SK-N-SH (cell line): ENCODE data around the gene IGSF23. TPM values are rescaled to one million over a fixed set of nuclear protein-coding genes. Genes with fewer than 3 reads are reported as not detected.

Experiments used
- CTCF ChIA-PET: fragments of 300-600, 350-600 bp; formaldehyde crosslinking; extraction: SDS; loops from one replicate; lab custom pipeline; 2021; lab: Yijun Ruan, JAX
- POLR2A ChIA-PET: fragments of 350-600 bp; sonication (Branson Sonifier 250); formaldehyde crosslinking; extraction: SDS; loops from one replicate; lab custom pipeline; 2020; ENCODE audit warnings: antibody characterized with exemption, inconsistent platforms; lab: Yijun Ruan, JAX
- DNase-seq: peaks from one replicate; pipeline ENCODE4 v3.0.0; 2012
- H2AFZ ChIP-seq: fragments of 200-600 bp; sonication (generic); 2 replicates; pipeline ENCODE4 v1.8.1; 2016; ENCODE audit warnings: antibody characterized with exemption, mild to moderate bottlenecking, low read depth
- H3F3A ChIP-seq: fragments of 200-600 bp; sonication (generic); replicated peaks from 2 replicates; pipeline ENCODE3; 2016; ENCODE audit warnings: antibody characterized with exemption, mild to moderate bottlenecking; ENCODE audit not compliant: insufficient read depth
- H3K27ac ChIP-seq, 2 experiments: fragments of 200-500 bp in 1 of 2; fragments of 200-600 bp in 1 of 2; sonication (Bioruptor generic) in 1 of 2; sonication (generic), shearing (Covaris generic) in 1 of 2; 2 replicates each; pipeline versions ENCODE4 v1.5.1 to v1.6.1; 2014 to 2016; ENCODE audit warnings: low read depth in 2 of 2, inconsistent platforms in 1 of 2, low read length in 1 of 2, mild to moderate bottlenecking in 1 of 2, mixed read lengths in 1 of 2
- H3K27me3 ChIP-seq: fragments of 200-600 bp; sonication (generic), shearing (Covaris generic); 2 replicates; pipeline ENCODE4 v1.6.1; 2016; ENCODE audit warnings: mixed run types; ENCODE audit not compliant: insufficient read depth
- H3K36me3 ChIP-seq, 2 experiments: fragments of 200-500 bp in 1 of 2; fragments of 200-600 bp in 1 of 2; sonication (Bioruptor generic) in 1 of 2; sonication (generic) in 1 of 2; replicated peaks in 1 of 2; 2 replicates each; pipeline versions ENCODE3 to v1.5.1; 2014 to 2016; ENCODE audit warnings: low read length in 1 of 2, mild to moderate bottlenecking in 1 of 2; ENCODE audit not compliant: insufficient read depth in 2 of 2, control insufficient read depth in 1 of 2
- H3K4me1 ChIP-seq, 2 experiments: fragments of 200-500 bp in 1 of 2; fragments of 200-600 bp in 1 of 2; sonication (Bioruptor generic) in 1 of 2; sonication (generic), shearing (Covaris generic) in 1 of 2; 2 replicates each; pipeline versions ENCODE4 v1.5.1 to v1.6.1; 2014 to 2016; ENCODE audit warnings: low read depth in 1 of 2, low read length in 1 of 2, mixed run types in 1 of 2; ENCODE audit not compliant: insufficient read depth in 2 of 2, control insufficient read depth in 1 of 2
- H3K4me2 ChIP-seq: fragments of 200-600 bp; sonication (generic), shearing (Covaris generic); 2 replicates; pipeline ENCODE4 v1.6.1; 2017; ENCODE audit warnings: mixed run types
- H3K4me3 ChIP-seq, 2 experiments: fragments of 200-500 bp in 1 of 2; fragments of 200-600 bp in 1 of 2; sonication (Bioruptor generic) in 1 of 2; sonication (generic), shearing (Covaris generic) in 1 of 2; 2 replicates each; pipeline versions ENCODE4 v1.5.1 to v1.8.1; 2014 to 2016; ENCODE audit warnings: low read depth in 2 of 2, inconsistent platforms in 1 of 2, low read length in 1 of 2, mild to moderate bottlenecking in 1 of 2, mixed read lengths in 1 of 2, moderate library complexity in 1 of 2
- H3K79me2 ChIP-seq: fragments of 200-600 bp; sonication (generic); 2 replicates; pipeline ENCODE4 v1.8.1; 2017; ENCODE audit warnings: mild to moderate bottlenecking; ENCODE audit not compliant: insufficient read depth
- H3K9ac ChIP-seq: fragments of 200-600 bp; sonication (generic); 2 replicates; pipeline ENCODE4 v1.6.1; 2017; ENCODE audit warnings: mixed run types
- H3K9me2 ChIP-seq: fragments of 200-600 bp; sonication (generic); 2 replicates; pipeline ENCODE4 v1.6.1; 2017; ENCODE audit warnings: mixed run types
- H3K9me3 ChIP-seq: fragments of 200-600 bp; sonication (generic); 2 replicates; pipeline ENCODE4 v1.6.1; 2017; ENCODE audit warnings: mixed run types, mild to moderate bottlenecking, moderate library complexity
- H4K20me1 ChIP-seq: fragments of 200-600 bp; sonication (generic); 2 replicates; pipeline ENCODE4 v1.6.1; 2017; ENCODE audit warnings: mild to moderate bottlenecking, mixed run types; ENCODE audit not compliant: insufficient read depth
- ELF1 ChIP-seq: IDR thresholded peaks from 2 replicates; pipeline ENCODE4 v1.4.0; 2012
- FOXJ3 ChIP-seq: sonication (generic); formaldehyde crosslinking; IDR thresholded peaks from 2 replicates; pipeline ENCODE4 v1.5.1; 2020; ENCODE audit warnings: mild to moderate bottlenecking, missing genetic modification reagents
- FOXM1 ChIP-seq: IDR thresholded peaks from 2 replicates; pipeline ENCODE4 v1.4.0; 2012; ENCODE audit warnings: low read depth, mild to moderate bottlenecking
- GABPA ChIP-seq: IDR thresholded peaks from 2 replicates; pipeline ENCODE4 v1.4.0; 2012; ENCODE audit warnings: low read depth, mild to moderate bottlenecking
- GATA2 ChIP-seq: sonication (generic); formaldehyde crosslinking; IDR thresholded peaks from 2 replicates; pipeline ENCODE4 v1.5.0; 2020; ENCODE audit warnings: mild to moderate bottlenecking, missing genetic modification reagents
- NRF1 ChIP-seq: IDR thresholded peaks from 2 replicates; pipeline ENCODE4 v1.6.1; 2012; ENCODE audit warnings: low read depth, mild to moderate bottlenecking, low read length
- RCOR1 ChIP-seq: fragments of 150-350 bp; IDR thresholded peaks from 2 replicates; pipeline ENCODE4 v1.6.1; 2017; ENCODE audit warnings: antibody characterized with exemption, low read length
- RXRA ChIP-seq: IDR thresholded peaks from 2 replicates; pipeline ENCODE4 v1.4.0; 2012; ENCODE audit warnings: low read depth, mild to moderate bottlenecking, borderline replicate concordance
- TCF12 ChIP-seq: IDR thresholded peaks from 2 replicates; pipeline ENCODE4 v1.4.0; 2012
- TEAD4 ChIP-seq: IDR thresholded peaks from 2 replicates; pipeline ENCODE4 v1.4.0; 2012; ENCODE audit warnings: mild to moderate bottlenecking, borderline replicate concordance; ENCODE audit not compliant: insufficient read depth
- YY1 ChIP-seq: IDR thresholded peaks from 2 replicates; pipeline ENCODE4 v1.4.0; 2012; ENCODE audit warnings: low read depth, mild to moderate bottlenecking
- WGBS: methylation state at CpG from one replicate; pipeline ENCODE4 v1.1.6; 2017; ENCODE audit warnings: low lambda C conversion rate; 5-methylcytosine and 5-hydroxymethylcytosine counted together
- polyA plus RNA-seq, 3 experiments: library from polyadenylated mRNA; depleted of rRNA; stranded (reverse); fragments of >200 nt; gene quantifications; 2 replicates each; pipeline ENCODE4 v1.2.3, GENCODE V29; 2012
- TF ChIP-seq, protein P1 (sequence below): fragments of 150-350 bp; IDR thresholded peaks from 2 replicates; pipeline ENCODE4 v1.6.1; 2016; ENCODE audit warnings: mild to moderate bottlenecking, low read depth, low read length
- TF ChIP-seq, protein P2 (sequence below): IDR thresholded peaks from 2 replicates; pipeline ENCODE4 v1.4.0; 2012; ENCODE audit warnings: low read depth
- TF ChIP-seq, protein P3 (sequence below): fragments of 150-350 bp; IDR thresholded peaks from 2 replicates; pipeline ENCODE4 v1.6.1; 2017; ENCODE audit warnings: antibody characterized with exemption, low read length, low read depth, borderline replicate concordance
- TF ChIP-seq, protein P4 (sequence below): IDR thresholded peaks from 2 replicates; pipeline ENCODE4 v1.4.0; 2012; ENCODE audit warnings: low read depth, borderline replicate concordance

Gene IGSF23
- polyA plus RNA-seq, 1 of the 3 experiments (the other 2 are of a cell fraction): 0.08 TPM

DNA sequence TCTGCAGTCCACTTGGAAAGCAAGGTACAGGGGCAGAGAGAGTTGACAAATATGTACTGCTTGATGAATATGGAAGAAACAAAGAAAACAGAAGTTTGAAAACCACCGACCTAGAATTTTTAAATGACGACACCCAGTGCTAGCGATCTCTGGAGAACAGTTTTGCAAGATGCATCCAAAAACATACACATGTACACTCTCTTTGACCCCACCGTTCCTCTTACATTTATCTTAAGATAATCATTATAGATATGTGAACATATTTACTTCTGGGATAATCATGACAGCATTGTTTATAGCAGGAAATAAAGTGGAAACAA, 40.8 kb upstream of the IGSF23 start (continued):
- TF ChIP-seq, protein P1, sequence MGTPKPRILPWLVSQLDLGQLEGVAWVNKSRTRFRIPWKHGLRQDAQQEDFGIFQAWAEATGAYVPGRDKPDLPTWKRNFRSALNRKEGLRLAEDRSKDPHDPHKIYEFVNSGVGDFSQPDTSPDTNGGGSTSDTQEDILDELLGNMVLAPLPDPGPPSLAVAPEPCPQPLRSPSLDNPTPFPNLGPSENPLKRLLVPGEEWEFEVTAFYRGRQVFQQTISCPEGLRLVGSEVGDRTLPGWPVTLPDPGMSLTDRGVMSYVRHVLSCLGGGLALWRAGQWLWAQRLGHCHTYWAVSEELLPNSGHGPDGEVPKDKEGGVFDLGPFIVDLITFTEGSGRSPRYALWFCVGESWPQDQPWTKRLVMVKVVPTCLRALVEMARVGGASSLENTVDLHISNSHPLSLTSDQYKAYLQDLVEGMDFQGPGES: no peak

DNA sequence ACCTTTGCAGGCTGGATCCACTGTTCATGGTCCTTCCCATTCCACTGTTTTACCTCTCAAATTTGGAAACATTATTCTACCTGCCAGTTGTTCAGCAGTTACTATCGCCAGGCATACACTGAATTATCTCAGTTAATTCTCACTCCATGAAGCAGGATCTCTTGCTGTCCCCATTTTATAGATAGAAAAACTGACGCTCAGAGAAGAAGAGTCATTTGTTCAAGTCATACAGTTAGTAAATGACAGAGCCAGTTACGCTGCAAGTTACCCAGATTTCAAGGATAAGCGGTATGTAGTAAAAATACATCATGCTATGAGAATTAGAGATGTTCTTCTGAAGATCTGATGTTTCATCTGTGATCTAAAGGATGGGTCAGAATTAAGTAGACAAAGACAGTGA, 40.2 kb upstream of the IGSF23 start:
- Histone ChIP-seq H3K27me3 (peaks cover 17% of the 10 kb centered on the region; the same call in 1 of the 2 replicates), H3K36me3 (no peaks in the 10 kb centered on the region), H3K4me1 (no peaks in the 10 kb centered on the region), H3K9me3 (no peaks in the 10 kb centered on the region), H4K20me1 (no peaks in the 10 kb centered on the region), H3F3A (peaks cover 6% of the 10 kb centered on the region), H3K79me2 (no peaks in the 10 kb centered on the region), H3K4me3 (no peak overlapping the region), H3K27ac (no peak overlapping the region), H2AFZ (no peak overlapping the region), H3K4me2 (no peak overlapping the region), H3K9me2 (no peaks in the 10 kb centered on the region), H3K9ac (no peak overlapping the region)
- no peak for DNase-seq
- 60% methylated on average over 4 of the region's 4 CpGs for WGBS
- CTCF ChIA-PET: interaction anchor here (3.0 kb wide), 1 partner anchor 84 kb away, joined by 13 read pairs; no protein-coding TSS in a partner anchor
- TF ChIP-seq, protein P2, sequence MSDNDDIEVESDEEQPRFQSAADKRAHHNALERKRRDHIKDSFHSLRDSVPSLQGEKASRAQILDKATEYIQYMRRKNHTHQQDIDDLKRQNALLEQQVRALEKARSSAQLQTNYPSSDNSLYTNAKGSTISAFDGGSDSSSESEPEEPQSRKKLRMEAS: no peak
- TF ChIP-seq NRF1 (no peak), FOXJ3 (no peak), FOXM1 (no peak), GATA2 (no peak)
- TF ChIP-seq, protein P3, sequence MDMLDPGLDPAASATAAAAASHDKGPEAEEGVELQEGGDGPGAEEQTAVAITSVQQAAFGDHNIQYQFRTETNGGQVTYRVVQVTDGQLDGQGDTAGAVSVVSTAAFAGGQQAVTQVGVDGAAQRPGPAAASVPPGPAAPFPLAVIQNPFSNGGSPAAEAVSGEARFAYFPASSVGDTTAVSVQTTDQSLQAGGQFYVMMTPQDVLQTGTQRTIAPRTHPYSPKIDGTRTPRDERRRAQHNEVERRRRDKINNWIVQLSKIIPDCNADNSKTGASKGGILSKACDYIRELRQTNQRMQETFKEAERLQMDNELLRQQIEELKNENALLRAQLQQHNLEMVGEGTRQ: no peak
- TF ChIP-seq, protein P1: no peak
- POLR2A ChIA-PET: no interaction called here

DNA sequence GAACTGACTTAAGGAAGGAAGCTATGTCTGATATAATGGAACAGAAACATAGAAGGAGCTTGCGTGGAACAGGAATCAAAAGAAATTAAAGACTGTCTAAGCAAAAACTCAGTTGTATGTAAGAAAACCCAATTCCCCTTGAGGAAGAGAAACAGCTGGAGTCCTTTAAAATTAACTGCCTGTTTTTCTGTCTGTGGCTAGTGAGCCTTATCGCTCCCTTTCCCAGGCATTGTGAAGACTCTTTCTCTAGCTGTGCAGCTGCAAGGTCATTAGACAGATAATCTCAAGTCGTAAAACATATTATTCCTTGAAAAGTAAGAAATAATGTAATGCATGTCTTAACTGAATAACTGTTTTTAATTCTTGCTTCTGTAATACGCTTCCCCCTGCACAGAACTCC, 39.7 kb upstream of the IGSF23 start:
- Histone ChIP-seq H3K9me2 (no peaks in the 10 kb centered on the region), H3K27ac (no peak overlapping the region), H3K4me3 (no peak overlapping the region), H3K79me2 (no peaks in the 10 kb centered on the region), H3K9me3 (no peaks in the 10 kb centered on the region), H3K27me3 (peaks cover 13% of the 10 kb centered on the region; the same call in 1 of the 2 replicates), H4K20me1 (no peaks in the 10 kb centered on the region), H3K36me3 (no peaks in the 10 kb centered on the region), H3K4me1 (no peaks in the 10 kb centered on the region), H3F3A (peaks cover 6% of the 10 kb centered on the region), H2AFZ (no peak overlapping the region), H3K9ac (no peak overlapping the region), H3K4me2 (no peak overlapping the region)
- DNase-seq: no peak
- 59% methylated on average over 4 of the region's 4 CpGs for WGBS
- TF ChIP-seq TEAD4: no peak
- TF ChIP-seq, protein P4, sequence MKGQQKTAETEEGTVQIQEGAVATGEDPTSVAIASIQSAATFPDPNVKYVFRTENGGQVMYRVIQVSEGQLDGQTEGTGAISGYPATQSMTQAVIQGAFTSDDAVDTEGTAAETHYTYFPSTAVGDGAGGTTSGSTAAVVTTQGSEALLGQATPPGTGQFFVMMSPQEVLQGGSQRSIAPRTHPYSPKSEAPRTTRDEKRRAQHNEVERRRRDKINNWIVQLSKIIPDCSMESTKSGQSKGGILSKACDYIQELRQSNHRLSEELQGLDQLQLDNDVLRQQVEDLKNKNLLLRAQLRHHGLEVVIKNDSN: no peak
- TF ChIP-seq, protein P3: no peak
- no peak for TF ChIP-seq TCF12
- TF ChIP-seq GABPA: no peak
- TF ChIP-seq RXRA: no peak
- TF ChIP-seq, protein P1: no peak
- TF ChIP-seq RCOR1: no peak
- no peak for TF ChIP-seq ELF1
- TF ChIP-seq YY1: no peak
- ChIA-PET POLR2A (no interaction called here), CTCF (interaction anchor here (1.1 to 3.0 kb wide), 2 partner anchors 9 to 84 kb away, joined by 3 to 13 read pairs; no protein-coding TSS in a partner anchor)
